Keratinocyte (primary cell): ENCODE measurements around the gene ROBO2. TPM values are rescaled to one million over a fixed set of nuclear protein-coding genes. Genes with fewer than 3 reads are reported as not detected.

Source experiments
- DNase-seq: peaks from one replicate; pipeline ENCODE4 v3.0.0-alpha.2; 2011; ENCODE audit warnings: low read depth, missing footprints, low spot score
- FAIRE-seq: peaks from 2 replicates; lab custom pipeline; 2011; peaks lifted over from hg19 to GRCh38; lab: Jason Lieb, UNC
- H2AFZ ChIP-seq: 2 replicates; pipeline ENCODE4 v1.6.0; 2012; ENCODE audit warnings: low read length, control low read depth, inconsistent platforms; ENCODE audit not compliant: control insufficient read depth
- H3K27ac ChIP-seq: 2 replicates; pipeline ENCODE4 v1.5.1; 2011; ENCODE audit warnings: low read length; ENCODE audit not compliant: control insufficient read depth, insufficient read depth
- H3K27me3 ChIP-seq: 3 replicates; pipeline ENCODE4 v1.6.0; 2011; ENCODE audit warnings: low read length; ENCODE audit not compliant: control insufficient read depth, insufficient read depth; ENCODE audit errors: extremely low read depth
- H3K36me3 ChIP-seq, 2 experiments: 2 replicates in 1 of 2; 3 replicates in 1 of 2; pipeline ENCODE4 v1.5.1; 2011; ENCODE audit warnings: low read length in 2 of 2, mild to moderate bottlenecking in 1 of 2; ENCODE audit not compliant: control insufficient read depth in 2 of 2, insufficient read depth in 2 of 2; ENCODE audit errors: extremely low read depth in 1 of 2
- H3K4me1 ChIP-seq: 3 replicates; pipeline ENCODE4 v1.5.1; 2011; ENCODE audit warnings: low read length; ENCODE audit not compliant: control insufficient read depth, insufficient read depth; ENCODE audit errors: extremely low read depth
- H3K4me2 ChIP-seq: 3 replicates; pipeline ENCODE4 v1.6.0; 2011; ENCODE audit warnings: low read depth, low read length; ENCODE audit not compliant: control insufficient read depth, insufficient read depth; ENCODE audit errors: extremely low read depth
- H3K4me3 ChIP-seq, 3 experiments: fragments of 200-600 bp in 1 of 3; sonication (generic) in 1 of 3; 2 replicates in 2 of 3; 3 replicates in 1 of 3; pipeline ENCODE4 v1.5.1; 2011 to 2016; ENCODE audit warnings: low read length in 3 of 3, mild to moderate bottlenecking in 3 of 3, control low read depth in 2 of 3, inconsistent platforms in 1 of 3, low read depth in 1 of 3, mixed read lengths in 1 of 3, mixed run types in 1 of 3, moderate library complexity in 1 of 3; ENCODE audit not compliant: control insufficient read depth in 2 of 3, insufficient read depth in 2 of 3; ENCODE audit errors: extremely low read depth in 1 of 3
- H3K79me2 ChIP-seq: 2 replicates; pipeline ENCODE4 v1.6.0; 2012; ENCODE audit warnings: low read length; ENCODE audit not compliant: control insufficient read depth, insufficient read depth
- H3K9ac ChIP-seq: 3 replicates; pipeline ENCODE4 v1.6.0; 2011; ENCODE audit warnings: low read length; ENCODE audit not compliant: control insufficient read depth, insufficient read depth; ENCODE audit errors: extremely low read depth
- H3K9me1 ChIP-seq: 3 replicates; pipeline ENCODE4 v1.6.0; 2011; ENCODE audit warnings: low read length; ENCODE audit not compliant: control insufficient read depth, insufficient read depth; ENCODE audit errors: extremely low read depth
- H3K9me3 ChIP-seq: 2 replicates; pipeline ENCODE4 v1.5.1; 2012; ENCODE audit warnings: low read depth, low read length; ENCODE audit not compliant: control insufficient read depth
- H4K20me1 ChIP-seq: 3 replicates; pipeline ENCODE4 v1.6.0; 2011; ENCODE audit warnings: low read length; ENCODE audit not compliant: control insufficient read depth, insufficient read depth; ENCODE audit errors: extremely low read depth
- CTCF ChIP-seq, 3 experiments: IDR thresholded peaks in 1 of 3; conservative IDR thresholded peaks in 1 of 3; optimal IDR thresholded peaks in 1 of 3; 2 replicates in 2 of 3; 3 replicates in 1 of 3; pipeline versions ENCODE3 to v1.5.1; 2011; ENCODE audit warnings: low read length in 3 of 3, mild to moderate bottlenecking in 3 of 3, moderate library complexity in 2 of 3, control low read depth in 1 of 3, inconsistent platforms in 1 of 3; ENCODE audit not compliant: insufficient read depth in 2 of 3; ENCODE audit errors: extremely low read depth in 1 of 3
- EZH2 ChIP-seq: IDR thresholded peaks from one replicate; pipeline ENCODE4 v1.6.1; 2012; ENCODE audit warnings: inconsistent platforms, mild to moderate bottlenecking, low read length, moderate library complexity
- dilution Hi-C: fragments of 300-500 bp; cut with MboI; formaldehyde crosslinking; loops from one replicate; pipeline ENCODE4 v1.7.0; 2020; ENCODE audit warnings: low sequenced_read_pairs; ENCODE audit not compliant: extremely low pct_ligation_motif_present
- polyA plus RNA-seq, 5 experiments: library from polyadenylated mRNA; depleted of rRNA in 3 of 5; stranded (reverse) in 3 of 5; stranded (forward) in 1 of 5; unstranded in 1 of 5; fragments of >200 nt; gene quantifications; 1 replicate in 1 of 5; 2 replicates in 3 of 5; 3 replicates in 1 of 5; pipeline versions ENCODE4 v1.2.1 to v1.2.3, GENCODE V29; 2011 to 2012; ENCODE audit warnings: missing spikeins in 2 of 5, low read depth in 1 of 5, low replicate concordance in 1 of 5

Gene ROBO2
- polyA plus RNA-seq, 1 donor (not counting 4 experiments of a cell fraction or from before 2014, with no cell fraction given), result 0.30 TPM

DNA sequence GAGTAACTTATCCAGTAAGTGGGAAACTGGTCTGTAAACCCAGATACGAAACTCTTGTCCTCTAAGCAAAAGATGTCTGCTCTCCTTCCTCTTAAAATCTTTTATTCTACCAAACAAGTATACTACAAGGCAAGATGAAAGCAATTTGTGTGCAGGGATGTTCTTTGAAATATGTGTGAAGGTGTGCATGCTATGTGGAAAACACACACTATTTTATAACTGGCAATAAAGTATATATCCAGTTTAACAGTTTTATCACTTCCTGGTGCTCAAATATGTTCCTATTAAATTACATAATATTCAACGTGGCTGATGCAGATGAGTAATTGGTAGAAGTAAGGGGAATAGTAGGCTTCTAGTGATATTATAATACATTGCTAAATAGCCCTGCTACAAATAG, 566.5 kb downstream of the ROBO2 start:
- no peak overlapping the region for H3K4me2 ChIP-seq
- no peaks in the 10 kb centered on the region for H3K27me3 ChIP-seq
- H3K4me1 ChIP-seq, result no peaks in the 10 kb centered on the region
- DNase-seq, result no peak
- FAIRE-seq, result no peak
- no peaks in the 10 kb centered on the region for H3K79me2 ChIP-seq
- H3K27ac ChIP-seq, result no peak overlapping the region
- H3K9me1 ChIP-seq, result no peaks in the 10 kb centered on the region
- no peaks in the 10 kb centered on the region for H3K36me3 ChIP-seq
- TF ChIP-seq EZH2 (no peak), CTCF (optimal IDR thresholded peaks at IDR 0.05 in 1 of 3, IDR thresholded peaks at IDR 0.05 in 1 of 3, conservative IDR thresholded peaks at IDR 0.05 in 1 of 3; ENCODE audit: extremely low read depth in 1 of 3, insufficient read depth in 2 of 3, low read length in 3 of 3) (no peak)
- no peak overlapping the region for H2AFZ ChIP-seq
- dilution Hi-C loops, result no loop called here
- no peak overlapping the region for H3K4me3 ChIP-seq
- H4K20me1 ChIP-seq, result no peaks in the 10 kb centered on the region
- no peaks in the 10 kb centered on the region for H3K9me3 ChIP-seq
- no peak overlapping the region for H3K9ac ChIP-seq

- H3K4me1 ChIP-seq, result no peaks in the 10 kb centered on the region
- dilution Hi-C loops, result no loop called here
- no peak overlapping the region for H2AFZ ChIP-seq
- no peaks in the 10 kb centered on the region for H3K9me3 ChIP-seq
- no peak overlapping the region for H3K4me2 ChIP-seq
- no peaks in the 10 kb centered on the region for H3K79me2 ChIP-seq
- no peaks in the 10 kb centered on the region for H3K36me3 ChIP-seq
- no peak for FAIRE-seq
- H4K20me1 ChIP-seq, result no peaks in the 10 kb centered on the region
- no peak overlapping the region for H3K4me3 ChIP-seq
- DNase-seq, result no peak
- H3K27ac ChIP-seq, result no peak overlapping the region
- H3K9ac ChIP-seq, result no peak overlapping the region
- no peaks in the 10 kb centered on the region for H3K9me1 ChIP-seq
- no peaks in the 10 kb centered on the region for H3K27me3 ChIP-seq
- no peak for TF ChIP-seq CTCF (optimal IDR thresholded peaks at IDR 0.05 in 1 of 3, IDR thresholded peaks at IDR 0.05 in 1 of 3, conservative IDR thresholded peaks at IDR 0.05 in 1 of 3; ENCODE audit: extremely low read depth in 1 of 3, insufficient read depth in 2 of 3, low read length in 3 of 3)
- TF ChIP-seq EZH2, result no peak
Measured at GRCh38 chr3:77618686-77619085, 578.8 kb downstream of the ROBO2 start.
